Neural cell (in vitro differentiated cells): ENCODE measurements around the gene EXOC6B. TPM values are rescaled to one million over a fixed set of nuclear protein-coding genes. Genes with fewer than 3 reads are reported as not detected.

Experiments used
- H2AFZ ChIP-seq: fragments of 200-600, 300-800 bp; sonication (generic), shearing (Covaris generic); 2 replicates; pipeline ENCODE4 v1.6.0; 2014; ENCODE audit warnings: low read depth, mild to moderate bottlenecking, antibody characterized with exemption, low read length, moderate library complexity
- H3F3A ChIP-seq: fragments of 200-600 bp; shearing (Covaris generic); 2 replicates; pipeline ENCODE4 v1.6.1; 2016; ENCODE audit warnings: mild to moderate bottlenecking, moderate library complexity, mixed read lengths, antibody characterized with exemption, low read length; ENCODE audit not compliant: insufficient read depth, poor library complexity, severe bottlenecking
- H3K27ac ChIP-seq: fragments of 200-600, 300-800 bp; sonication (generic), shearing (Covaris generic); 2 replicates; pipeline ENCODE4 v1.5.1; 2014; ENCODE audit warnings: mild to moderate bottlenecking, low read length, moderate library complexity
- H3K27me3 ChIP-seq: fragments of 300-800, 200-600 bp; sonication (generic), shearing (Covaris generic); 2 replicates; pipeline ENCODE4 v1.6.0; 2014; ENCODE audit warnings: mild to moderate bottlenecking, low read depth, low read length, moderate library complexity; ENCODE audit not compliant: insufficient read depth
- H3K36me3 ChIP-seq: fragments of 300-800, 200-600 bp; sonication (generic), shearing (Covaris generic); 2 replicates; pipeline ENCODE4 v1.5.1; 2014; ENCODE audit warnings: mild to moderate bottlenecking, antibody characterized with exemption, low read length, moderate library complexity; ENCODE audit not compliant: insufficient read depth
- H3K4me2 ChIP-seq: fragments of 300-800, 200-600 bp; sonication (generic), shearing (Covaris generic); 2 replicates; pipeline ENCODE4 v1.6.0; 2014; ENCODE audit warnings: mild to moderate bottlenecking, low read length
- H3K4me3 ChIP-seq: fragments of 300-800, 200-600 bp; sonication (generic), shearing (Covaris generic); 2 replicates; pipeline ENCODE4 v1.5.1; 2014; ENCODE audit warnings: mild to moderate bottlenecking, low read length, moderate library complexity
- H3K79me2 ChIP-seq: fragments of 200-600 bp; shearing (Covaris generic); replicated peaks from 2 replicates; pipeline ENCODE4 v1.6.0; 2014; ENCODE audit warnings: mild to moderate bottlenecking, low read length, moderate library complexity; ENCODE audit not compliant: insufficient read depth
- H3K9ac ChIP-seq: fragments of 300-800, 200-600 bp; sonication (generic), shearing (Covaris generic); 2 replicates; pipeline ENCODE4 v1.6.1; 2016; ENCODE audit warnings: mild to moderate bottlenecking, low read length, mixed read lengths
- H3K9me2 ChIP-seq: fragments of 200-600 bp; shearing (Covaris generic); 2 replicates; pipeline ENCODE4 v1.6.1; 2016; ENCODE audit warnings: mild to moderate bottlenecking, low read length, mixed read lengths; ENCODE audit not compliant: insufficient read depth
- H3K9me3 ChIP-seq: fragments of 200-600, 300-800 bp; sonication (generic), shearing (Covaris generic); 2 replicates; pipeline ENCODE4 v1.6.1; 2016; ENCODE audit warnings: mild to moderate bottlenecking, mixed run types, low read length, moderate library complexity, mixed read lengths
- H4K20me1 ChIP-seq: fragments of 200-600 bp; shearing (Covaris generic); 2 replicates; pipeline ENCODE4 v1.6.1; 2016; ENCODE audit warnings: mild to moderate bottlenecking, mixed run types; ENCODE audit not compliant: insufficient read depth
- EP300 ChIP-seq: fragments of 450-650 bp; conservative IDR thresholded peaks from 2 replicates; pipeline ENCODE4 v1.6.1; 2014; ENCODE audit warnings: antibody characterized with exemption, mild to moderate bottlenecking, moderate library complexity; ENCODE audit not compliant: poor library complexity, severe bottlenecking
- EZH2 ChIP-seq: fragments of 200-600, 300-800 bp; shearing (Covaris generic), sonication (generic); IDR thresholded peaks from 2 replicates; pipeline ENCODE4 v1.6.1; 2014; ENCODE audit warnings: antibody characterized with exemption, low read length, borderline replicate concordance, mild to moderate bottlenecking; ENCODE audit not compliant: insufficient read depth, poor library complexity, severe bottlenecking
- MXI1 ChIP-seq: fragments of 450-650 bp; conservative IDR thresholded peaks from 2 replicates; pipeline ENCODE4 v1.6.1; 2014; ENCODE audit warnings: antibody characterized with exemption, mild to moderate bottlenecking; ENCODE audit not compliant: poor library complexity, severe bottlenecking
- POLR2AphosphoS5 ChIP-seq: IDR thresholded peaks from 2 replicates; pipeline ENCODE4 v1.6.1; 2012
- RAD21 ChIP-seq: fragments of 450-650 bp; conservative IDR thresholded peaks from 2 replicates; pipeline ENCODE4 v1.6.1; 2014; ENCODE audit warnings: antibody characterized with exemption, mild to moderate bottlenecking, moderate library complexity
- SMC3 ChIP-seq: fragments of 450-650 bp; conservative IDR thresholded peaks from 2 replicates; pipeline ENCODE4 v1.6.1; 2014; ENCODE audit warnings: antibody characterized with exemption, mild to moderate bottlenecking, moderate library complexity; ENCODE audit not compliant: poor library complexity
- TAF1 ChIP-seq: IDR thresholded peaks from 2 replicates; pipeline ENCODE4 v1.6.1; 2012; ENCODE audit warnings: low read depth
- polyA plus RNA-seq: library from polyadenylated mRNA; depleted of rRNA; stranded (reverse); fragments of >200 nt; gene quantifications from 2 replicates; pipeline ENCODE4 v1.2.3, GENCODE V29; 2014
- TF ChIP-seq, protein P1 (sequence below): IDR thresholded peaks from 2 replicates; pipeline ENCODE4 v1.6.1; 2012; ENCODE audit warnings: borderline replicate concordance
- TF ChIP-seq, protein P2 (sequence below): fragments of 450-650 bp; IDR thresholded peaks from 2 replicates; pipeline ENCODE4 v1.5.1; 2014; ENCODE audit warnings: antibody characterized with exemption, mild to moderate bottlenecking, moderate library complexity; ENCODE audit not compliant: poor library complexity, severe bottlenecking

EXOC6B gene
- polyA plus RNA-seq, 1 donor from 2014 or later = 23.4 TPM

DNA sequence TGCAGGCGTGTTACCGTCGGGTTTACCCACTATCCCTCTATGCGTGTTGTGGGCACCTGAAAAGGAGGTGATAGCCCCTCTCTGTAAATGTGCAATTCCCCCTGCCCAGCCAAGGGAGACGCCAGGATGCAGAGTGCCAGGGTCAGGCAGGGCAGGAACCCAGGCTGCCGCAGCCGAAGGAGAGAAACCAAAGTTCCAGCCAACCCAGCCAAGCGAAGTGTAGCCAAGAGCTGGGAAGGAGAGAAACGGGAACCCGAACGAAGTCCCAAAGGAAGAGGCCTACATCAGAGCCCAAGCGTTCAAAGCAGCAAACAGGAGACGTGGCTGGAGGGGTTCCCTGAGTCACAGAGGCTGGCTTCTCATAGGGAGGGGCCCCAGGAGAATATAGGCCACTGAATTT, 37.2 kb upstream of the EXOC6B start:
- H3K36me3 ChIP-seq = no peaks in the 10 kb centered on the region
- no peak overlapping the region for H3K9ac ChIP-seq
- no peaks in the 10 kb centered on the region for H4K20me1 ChIP-seq
- H3K4me3 ChIP-seq = peak overlapping the region; percentile 49
- H3K27me3 ChIP-seq = peaks cover 4% of the 10 kb centered on the region
- TF ChIP-seq TAF1 = no peak
- TF ChIP-seq, protein P1, sequence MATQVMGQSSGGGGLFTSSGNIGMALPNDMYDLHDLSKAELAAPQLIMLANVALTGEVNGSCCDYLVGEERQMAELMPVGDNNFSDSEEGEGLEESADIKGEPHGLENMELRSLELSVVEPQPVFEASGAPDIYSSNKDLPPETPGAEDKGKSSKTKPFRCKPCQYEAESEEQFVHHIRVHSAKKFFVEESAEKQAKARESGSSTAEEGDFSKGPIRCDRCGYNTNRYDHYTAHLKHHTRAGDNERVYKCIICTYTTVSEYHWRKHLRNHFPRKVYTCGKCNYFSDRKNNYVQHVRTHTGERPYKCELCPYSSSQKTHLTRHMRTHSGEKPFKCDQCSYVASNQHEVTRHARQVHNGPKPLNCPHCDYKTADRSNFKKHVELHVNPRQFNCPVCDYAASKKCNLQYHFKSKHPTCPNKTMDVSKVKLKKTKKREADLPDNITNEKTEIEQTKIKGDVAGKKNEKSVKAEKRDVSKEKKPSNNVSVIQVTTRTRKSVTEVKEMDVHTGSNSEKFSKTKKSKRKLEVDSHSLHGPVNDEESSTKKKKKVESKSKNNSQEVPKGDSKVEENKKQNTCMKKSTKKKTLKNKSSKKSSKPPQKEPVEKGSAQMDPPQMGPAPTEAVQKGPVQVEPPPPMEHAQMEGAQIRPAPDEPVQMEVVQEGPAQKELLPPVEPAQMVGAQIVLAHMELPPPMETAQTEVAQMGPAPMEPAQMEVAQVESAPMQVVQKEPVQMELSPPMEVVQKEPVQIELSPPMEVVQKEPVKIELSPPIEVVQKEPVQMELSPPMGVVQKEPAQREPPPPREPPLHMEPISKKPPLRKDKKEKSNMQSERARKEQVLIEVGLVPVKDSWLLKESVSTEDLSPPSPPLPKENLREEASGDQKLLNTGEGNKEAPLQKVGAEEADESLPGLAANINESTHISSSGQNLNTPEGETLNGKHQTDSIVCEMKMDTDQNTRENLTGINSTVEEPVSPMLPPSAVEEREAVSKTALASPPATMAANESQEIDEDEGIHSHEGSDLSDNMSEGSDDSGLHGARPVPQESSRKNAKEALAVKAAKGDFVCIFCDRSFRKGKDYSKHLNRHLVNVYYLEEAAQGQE = no peak
- no peak for TF ChIP-seq RAD21
- TF ChIP-seq MXI1 = no peak
- TF ChIP-seq SMC3 = no peak
- no peaks in the 10 kb centered on the region for H3K9me2 ChIP-seq
- H3K27ac ChIP-seq = no peak overlapping the region
- no peak overlapping the region for H3K4me2 ChIP-seq
- H2AFZ ChIP-seq = no peak overlapping the region
- no peaks in the 10 kb centered on the region for H3F3A ChIP-seq
- H3K79me2 ChIP-seq = no peaks in the 10 kb centered on the region
- H3K9me3 ChIP-seq = no peaks in the 10 kb centered on the region

DNA sequence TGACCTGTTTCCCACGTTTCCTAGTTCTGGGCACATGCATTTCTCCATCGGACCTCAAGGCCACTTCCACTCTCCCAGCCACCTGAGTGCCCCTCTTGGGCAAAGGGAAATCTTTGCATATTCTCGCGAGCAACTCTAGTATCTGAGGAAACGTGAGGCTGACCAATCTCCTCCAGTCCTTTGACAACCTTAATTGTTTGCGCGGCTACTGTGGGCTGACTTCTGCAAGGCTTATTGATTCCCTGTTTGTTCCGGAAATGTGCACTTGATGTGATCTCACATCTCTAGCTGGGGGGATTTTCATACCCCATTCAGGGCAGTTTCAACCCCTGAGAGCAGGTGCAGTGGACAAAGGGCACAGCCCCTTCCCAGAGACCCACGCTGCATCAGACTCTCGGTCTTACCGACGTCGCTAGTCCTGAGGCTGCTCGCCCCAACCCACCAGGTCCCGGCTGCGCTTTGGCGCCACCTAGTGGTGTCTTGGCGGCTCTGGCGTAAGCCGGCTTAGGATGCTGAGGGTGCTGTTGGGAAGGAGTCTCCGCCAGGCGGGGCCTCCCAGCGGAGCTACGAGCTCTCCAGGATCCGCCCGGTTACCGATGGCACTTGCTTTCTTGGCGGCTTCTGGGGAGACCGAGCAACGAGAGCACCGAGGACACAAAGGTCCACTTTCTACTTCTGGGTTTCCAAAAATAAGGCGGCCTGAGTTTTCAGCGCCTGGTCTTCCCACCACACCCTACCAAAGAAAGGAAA, 36.6 kb upstream of the EXOC6B start:
- no peak overlapping the region for H2AFZ ChIP-seq
- no peaks in the 10 kb centered on the region for H3F3A ChIP-seq
- no peak overlapping the region for H3K9ac ChIP-seq

More for the DNA sequence above, 36.6 kb upstream of the EXOC6B start:
- Histone ChIP-seq H3K4me3 (peak overlapping the region; percentile 49), H3K27me3 (peaks cover 4% of the 10 kb centered on the region), H3K9me2 (no peaks in the 10 kb centered on the region), H3K79me2 (no peaks in the 10 kb centered on the region), H3K27ac (no peak overlapping the region), H3K36me3 (no peaks in the 10 kb centered on the region), H4K20me1 (no peaks in the 10 kb centered on the region), H3K9me3 (no peaks in the 10 kb centered on the region), H3K4me2 (no peak overlapping the region)
- TF ChIP-seq TAF1 (no peak), POLR2AphosphoS5 (no peak), EZH2 (no peak), MXI1 (no peak), RAD21 (peak; percentile 72), SMC3 (peak; percentile 84), EP300 (no peak)
- TF ChIP-seq, protein P2, sequence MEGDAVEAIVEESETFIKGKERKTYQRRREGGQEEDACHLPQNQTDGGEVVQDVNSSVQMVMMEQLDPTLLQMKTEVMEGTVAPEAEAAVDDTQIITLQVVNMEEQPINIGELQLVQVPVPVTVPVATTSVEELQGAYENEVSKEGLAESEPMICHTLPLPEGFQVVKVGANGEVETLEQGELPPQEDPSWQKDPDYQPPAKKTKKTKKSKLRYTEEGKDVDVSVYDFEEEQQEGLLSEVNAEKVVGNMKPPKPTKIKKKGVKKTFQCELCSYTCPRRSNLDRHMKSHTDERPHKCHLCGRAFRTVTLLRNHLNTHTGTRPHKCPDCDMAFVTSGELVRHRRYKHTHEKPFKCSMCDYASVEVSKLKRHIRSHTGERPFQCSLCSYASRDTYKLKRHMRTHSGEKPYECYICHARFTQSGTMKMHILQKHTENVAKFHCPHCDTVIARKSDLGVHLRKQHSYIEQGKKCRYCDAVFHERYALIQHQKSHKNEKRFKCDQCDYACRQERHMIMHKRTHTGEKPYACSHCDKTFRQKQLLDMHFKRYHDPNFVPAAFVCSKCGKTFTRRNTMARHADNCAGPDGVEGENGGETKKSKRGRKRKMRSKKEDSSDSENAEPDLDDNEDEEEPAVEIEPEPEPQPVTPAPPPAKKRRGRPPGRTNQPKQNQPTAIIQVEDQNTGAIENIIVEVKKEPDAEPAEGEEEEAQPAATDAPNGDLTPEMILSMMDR = peak; percentile 92
- TF ChIP-seq, protein P1 = no peak
